ENCODE data around the gene RBM3. TPM values are rescaled to one million over a fixed set of nuclear protein-coding genes. Genes with fewer than 3 reads are reported as not detected.

RBM3 gene
- 100 to 1,000 TPM; 255 to 303 (median 293) TPM for total RNA-seq

- TF ChIP-seq, protein P1, sequence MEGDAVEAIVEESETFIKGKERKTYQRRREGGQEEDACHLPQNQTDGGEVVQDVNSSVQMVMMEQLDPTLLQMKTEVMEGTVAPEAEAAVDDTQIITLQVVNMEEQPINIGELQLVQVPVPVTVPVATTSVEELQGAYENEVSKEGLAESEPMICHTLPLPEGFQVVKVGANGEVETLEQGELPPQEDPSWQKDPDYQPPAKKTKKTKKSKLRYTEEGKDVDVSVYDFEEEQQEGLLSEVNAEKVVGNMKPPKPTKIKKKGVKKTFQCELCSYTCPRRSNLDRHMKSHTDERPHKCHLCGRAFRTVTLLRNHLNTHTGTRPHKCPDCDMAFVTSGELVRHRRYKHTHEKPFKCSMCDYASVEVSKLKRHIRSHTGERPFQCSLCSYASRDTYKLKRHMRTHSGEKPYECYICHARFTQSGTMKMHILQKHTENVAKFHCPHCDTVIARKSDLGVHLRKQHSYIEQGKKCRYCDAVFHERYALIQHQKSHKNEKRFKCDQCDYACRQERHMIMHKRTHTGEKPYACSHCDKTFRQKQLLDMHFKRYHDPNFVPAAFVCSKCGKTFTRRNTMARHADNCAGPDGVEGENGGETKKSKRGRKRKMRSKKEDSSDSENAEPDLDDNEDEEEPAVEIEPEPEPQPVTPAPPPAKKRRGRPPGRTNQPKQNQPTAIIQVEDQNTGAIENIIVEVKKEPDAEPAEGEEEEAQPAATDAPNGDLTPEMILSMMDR (IDR thresholded peaks at IDR 0.05; ENCODE audit: low read depth): no peak
Observed at GRCh38 chrX:48574270-48575266, at the start of gene RBM3. TSS of gene RBM3 (plus strand) at chrX:48574484. CDS start at chrX:48575181, 697 bp downstream.

DNA sequence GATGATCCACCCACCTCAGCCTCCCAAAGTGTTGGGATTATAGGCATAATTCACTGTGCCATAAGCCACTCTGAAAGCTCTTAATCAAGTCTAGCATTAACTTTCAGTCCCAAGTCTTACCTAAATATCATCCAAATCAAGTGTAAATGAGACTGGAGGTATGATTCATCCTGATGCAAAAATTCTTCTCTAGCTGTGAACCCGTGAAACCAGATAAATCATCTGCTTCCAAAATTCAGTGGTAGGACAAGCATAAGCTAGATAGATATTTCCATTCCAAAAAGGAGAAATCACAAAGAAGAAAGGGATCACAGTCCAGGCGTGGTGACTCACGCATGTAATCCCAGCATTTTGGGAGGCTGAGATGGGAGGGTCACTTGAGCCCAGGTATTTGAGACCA is 43.5 kb upstream of the RBM3 start:
- TF ChIP-seq, protein P1 (IDR thresholded peaks at IDR 0.05; ENCODE audit: low read depth): no peak

DNA sequence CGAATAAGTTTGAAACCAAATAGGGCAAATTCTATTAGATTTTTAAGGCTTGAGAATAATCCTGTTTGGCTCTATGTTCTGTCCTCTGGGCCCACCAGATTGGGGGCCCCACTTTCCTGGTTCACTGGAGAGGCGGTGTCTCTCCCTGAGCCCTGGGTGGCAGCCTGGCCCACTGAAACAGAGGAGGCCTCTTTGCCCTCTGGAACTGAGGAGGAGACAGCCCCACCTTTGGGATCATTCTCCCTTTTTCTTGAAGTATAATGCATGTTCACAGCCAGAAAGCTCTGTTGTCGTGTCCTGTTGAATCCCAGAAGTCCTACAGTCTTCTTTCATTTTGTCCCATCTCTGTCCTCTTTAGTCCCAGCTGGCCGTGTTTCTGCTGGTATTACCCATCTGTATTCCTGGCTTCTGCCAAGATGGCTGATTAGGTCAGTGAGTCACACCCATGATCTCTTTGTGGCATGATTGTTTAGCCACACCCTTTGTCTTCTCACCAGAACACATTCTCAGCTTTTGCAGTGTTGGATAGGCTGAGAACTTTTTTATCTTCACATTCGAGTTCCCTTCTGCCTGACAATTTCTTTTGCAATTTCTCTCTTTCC is 42.8 kb upstream of the RBM3 start:
- TF ChIP-seq, protein P1 (IDR thresholded peaks at IDR 0.05; ENCODE audit: low read depth): no peak

DNA sequence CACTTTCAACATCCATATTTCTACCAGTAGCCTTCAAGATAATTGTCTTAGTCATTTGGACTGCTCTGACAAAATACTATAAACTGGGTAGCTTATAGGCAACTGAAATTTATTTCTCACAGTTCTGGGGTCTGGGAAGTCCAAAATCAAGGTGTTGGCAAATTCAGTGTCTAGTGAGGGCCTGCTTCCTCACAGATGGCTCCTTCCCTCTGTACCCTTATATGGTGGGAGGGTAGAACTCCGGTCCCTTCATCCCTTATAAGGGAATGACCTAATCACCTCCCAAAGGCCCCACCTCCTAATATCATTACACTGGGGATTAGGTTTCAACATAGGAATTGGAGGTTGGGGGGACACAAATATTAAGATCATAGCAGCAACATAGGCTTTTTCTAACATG is 42.1 kb upstream of the RBM3 start:
- TF ChIP-seq, protein P1 (IDR thresholded peaks at IDR 0.05; ENCODE audit: low read depth): no peak

DNA sequence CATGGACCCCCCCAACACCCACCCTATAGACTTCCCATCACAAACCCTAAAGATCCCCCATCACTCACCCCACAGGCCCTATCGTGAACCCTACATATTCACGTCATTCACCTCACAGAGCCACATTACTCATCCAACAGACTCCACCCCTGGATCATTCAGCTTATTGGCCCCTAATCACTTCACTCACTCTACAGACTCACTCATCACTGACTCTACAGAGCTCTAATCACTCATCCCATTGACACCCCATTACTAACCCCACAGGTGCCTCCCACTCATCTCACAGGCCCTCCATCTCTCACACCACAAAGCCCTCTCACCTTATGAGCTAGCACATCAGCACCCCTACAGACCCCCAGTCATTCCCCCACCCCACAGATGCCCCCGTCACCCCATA is 41.1 kb upstream of the RBM3 start:
- TF ChIP-seq, protein P1 (IDR thresholded peaks at IDR 0.05; ENCODE audit: low read depth): no peak

DNA sequence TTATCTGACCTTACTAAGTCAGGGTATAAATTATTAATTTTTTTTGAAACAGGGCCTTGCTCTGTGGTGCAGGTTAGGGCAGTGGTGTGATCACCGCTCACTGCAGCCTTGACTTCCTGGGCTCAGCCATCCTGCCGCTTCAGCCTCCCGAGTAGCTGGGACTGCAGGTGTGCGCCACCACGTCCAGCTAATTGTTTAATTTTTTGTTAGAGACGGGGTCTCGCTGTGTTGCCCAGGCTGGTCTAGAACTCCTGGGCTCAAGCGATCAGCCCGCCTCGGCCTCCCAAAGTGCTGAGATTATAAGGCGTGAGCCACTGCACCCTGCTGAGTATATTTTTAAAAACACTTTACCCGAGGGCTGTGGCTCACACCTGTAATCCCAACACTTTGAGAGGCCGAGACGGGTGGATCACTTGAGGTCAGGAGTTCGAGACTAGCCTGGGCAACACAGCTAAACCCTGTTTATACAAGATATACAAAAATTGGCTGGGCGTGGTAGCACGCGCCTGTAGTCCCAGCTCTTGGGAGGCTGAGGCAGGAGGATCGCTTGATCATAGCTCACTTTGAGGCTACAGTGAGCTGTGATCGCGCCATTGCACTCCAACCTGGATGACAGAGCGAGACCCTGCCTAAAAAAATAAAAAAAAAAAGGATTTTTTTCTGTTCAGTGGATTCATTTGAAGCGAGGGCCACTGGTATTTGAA is 35.5 kb upstream of the RBM3 start:
- TF ChIP-seq, protein P1 (IDR thresholded peaks at IDR 0.05; ENCODE audit: low read depth): no peak
